Stomach (tissue), 19 donors: ENCODE results near the gene NEURL2. TPM values are rescaled to one million over a fixed set of nuclear protein-coding genes. Genes with fewer than 3 reads are reported as not detected.
A peak's percentile ranks its signal among the peaks of the same experiment; 100 is the strongest.

Experiments
- DNase-seq, 2 donors: peaks; one replicate each; pipeline versions ENCODE4 v3.0.0 to v3.0.0-alpha.2; 2013 to 2019
- H3K27ac ChIP-seq, 5 donors: fragments of 200-600 bp in 4 of 5; sonication (generic) in 4 of 5; one replicate each; pipeline ENCODE4 v1.5.1; 2013 to 2019; ENCODE audit warnings: mild to moderate bottlenecking in 1 of 5, moderate library complexity in 1 of 5
- H3K27me3 ChIP-seq, 3 donors: fragments of 200-600 bp; sonication (generic); one replicate each; pipeline ENCODE4 v1.5.1; 2017 to 2019; ENCODE audit warnings: mixed run types in 1 of 3
- H3K36me3 ChIP-seq, 4 donors: fragments of 200-600 bp; sonication (generic); 1 replicate in 3 of 4; 2 replicates in 1 of 4; pipeline ENCODE4 v1.5.1; 2016 to 2019
- H3K4me1 ChIP-seq, 4 donors: fragments of 200-600 bp; sonication (generic); one replicate each; pipeline ENCODE4 v1.5.1; 2016 to 2019
- H3K4me3 ChIP-seq, 4 donors: fragments of 200-600 bp; sonication (generic) in 3 of 4; one replicate each; pipeline ENCODE4 v1.5.1; 2016 to 2019; ENCODE audit warnings: mild to moderate bottlenecking in 1 of 4
- H3K9me3 ChIP-seq, 4 donors: fragments of 200-600 bp; sonication (generic); one replicate each; pipeline ENCODE4 v1.5.1; 2016 to 2019
- EP300 ChIP-seq: sonication (generic); formaldehyde crosslinking; IDR thresholded peaks from one replicate; pipeline ENCODE4 v1.6.1; 2017; ENCODE audit warnings: antibody characterized with exemption
- POLR2A ChIP-seq, 4 donors: fragments of 450-650 bp; IDR thresholded peaks; one replicate each; pipeline ENCODE4 v1.6.1; 2016; ENCODE audit warnings: antibody characterized with exemption in 4 of 4, control low read depth in 2 of 4, mild to moderate bottlenecking in 1 of 4, moderate library complexity in 1 of 4
- POLR2AphosphoS5 ChIP-seq, 3 donors: sonication (generic); formaldehyde crosslinking; IDR thresholded peaks; one replicate each; pipeline ENCODE4 v1.6.1; 2016; ENCODE audit warnings: antibody characterized with exemption in 3 of 3
- WGBS, 5 donors: extraction: QIAGEN DNeasy Blood & Tissue Kit in 3 of 5; methylation state at CpG; one replicate each; pipeline versions ENCODE4 v1.1.5 to v1.1.7; 2013 to 2018; 5-methylcytosine and 5-hydroxymethylcytosine counted together
- intact Hi-C: fragments of 100-400 bp; cut with DNase I; formaldehyde crosslinking; loops from one replicate; pipeline ENCODE4 v1.15.1; 2023; ENCODE audit warnings: low total_unique reads
- long read RNA-seq, 10 donors: transcript quantifications; one replicate each; lab custom pipeline, GENCODE V29; 2026
- polyA plus RNA-seq, 3 donors: library from polyadenylated mRNA; stranded (reverse); fragments of 200-250 nt; gene quantifications; one replicate each; pipeline ENCODE4 v1.2.3, GENCODE V29; 2013
- total RNA-seq, 5 donors: library from RNA; depleted of rRNA; stranded (reverse); fragments of >200 nt; gene quantifications; one replicate each; pipeline versions ENCODE4 v1.1.0 to v1.2.3, GENCODE V29; 2014 to 2016
- TF ChIP-seq, protein P1 (sequence below), 7 experiments: fragments of 450-650 bp in 4 of 7; fragments of 200-600 bp in 3 of 7; sonication (generic) in 3 of 7; IDR thresholded peaks; one replicate each; pipeline ENCODE4 v1.5.1; 2016 to 2019; ENCODE audit warnings: antibody characterized with exemption in 7 of 7, control low read depth in 2 of 7, mild to moderate bottlenecking in 1 of 7
- donor health status: healthy with polysubstance abuse.
- donor health status: Bipolar disorder and iron deficiency.
- donor health status: healthy.

Gene NEURL2, protein sequence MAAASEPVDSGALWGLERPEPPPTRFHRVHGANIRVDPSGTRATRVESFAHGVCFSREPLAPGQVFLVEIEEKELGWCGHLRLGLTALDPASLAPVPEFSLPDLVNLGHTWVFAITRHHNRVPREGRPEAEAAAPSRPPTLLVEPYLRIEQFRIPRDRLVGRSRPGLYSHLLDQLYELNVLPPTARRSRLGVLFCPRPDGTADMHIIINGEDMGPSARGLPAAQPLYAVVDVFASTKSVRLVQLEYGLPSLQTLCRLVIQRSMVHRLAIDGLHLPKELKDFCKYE
- total RNA-seq, result 10 to 100 TPM in 2 of 5 donors, 1 to 10 TPM in 2, not detected in 1; 3.9 to 29.9 (median 9.6) TPM
- 1 to 10 TPM; 3.3 to 3.8 (median 3.7) TPM for polyA plus RNA-seq
- long read RNA-seq, donor 1, partial matches to known transcripts, result 0 of 1 reads
- long read RNA-seq, donor 1, other reads (novel, unspliced or antisense), result 0 of 1 reads
- long read RNA-seq, donor 2, result 0 reads
- long read RNA-seq, donor 3, partial matches to known transcripts, result 36 of 42 reads
- long read RNA-seq, donor 3, other reads (novel, unspliced or antisense), result 6 of 42 reads
- long read RNA-seq, donor 4, result 0 reads
- long read RNA-seq, donor 5, partial matches to known transcripts, result 70 of 84 reads
- long read RNA-seq, donor 5, other reads (novel, unspliced or antisense), result 11 of 84 reads
- long read RNA-seq, donor 6, partial matches to known transcripts, result 96 of 124 reads
- long read RNA-seq, donor 6, other reads (novel, unspliced or antisense), result 28 of 124 reads
- long read RNA-seq, donor 7, result 0 reads
- long read RNA-seq, donor 8, partial matches to known transcripts, result 30 of 39 reads
- long read RNA-seq, donor 8, other reads (novel, unspliced or antisense), result 8 of 39 reads
- long read RNA-seq, donor 9, result 0 reads
- long read RNA-seq, donor 10, partial matches to known transcripts, result 57 of 57 reads
- long read RNA-seq, donor 10, other reads (novel, unspliced or antisense), result 0 of 57 reads

DNA sequence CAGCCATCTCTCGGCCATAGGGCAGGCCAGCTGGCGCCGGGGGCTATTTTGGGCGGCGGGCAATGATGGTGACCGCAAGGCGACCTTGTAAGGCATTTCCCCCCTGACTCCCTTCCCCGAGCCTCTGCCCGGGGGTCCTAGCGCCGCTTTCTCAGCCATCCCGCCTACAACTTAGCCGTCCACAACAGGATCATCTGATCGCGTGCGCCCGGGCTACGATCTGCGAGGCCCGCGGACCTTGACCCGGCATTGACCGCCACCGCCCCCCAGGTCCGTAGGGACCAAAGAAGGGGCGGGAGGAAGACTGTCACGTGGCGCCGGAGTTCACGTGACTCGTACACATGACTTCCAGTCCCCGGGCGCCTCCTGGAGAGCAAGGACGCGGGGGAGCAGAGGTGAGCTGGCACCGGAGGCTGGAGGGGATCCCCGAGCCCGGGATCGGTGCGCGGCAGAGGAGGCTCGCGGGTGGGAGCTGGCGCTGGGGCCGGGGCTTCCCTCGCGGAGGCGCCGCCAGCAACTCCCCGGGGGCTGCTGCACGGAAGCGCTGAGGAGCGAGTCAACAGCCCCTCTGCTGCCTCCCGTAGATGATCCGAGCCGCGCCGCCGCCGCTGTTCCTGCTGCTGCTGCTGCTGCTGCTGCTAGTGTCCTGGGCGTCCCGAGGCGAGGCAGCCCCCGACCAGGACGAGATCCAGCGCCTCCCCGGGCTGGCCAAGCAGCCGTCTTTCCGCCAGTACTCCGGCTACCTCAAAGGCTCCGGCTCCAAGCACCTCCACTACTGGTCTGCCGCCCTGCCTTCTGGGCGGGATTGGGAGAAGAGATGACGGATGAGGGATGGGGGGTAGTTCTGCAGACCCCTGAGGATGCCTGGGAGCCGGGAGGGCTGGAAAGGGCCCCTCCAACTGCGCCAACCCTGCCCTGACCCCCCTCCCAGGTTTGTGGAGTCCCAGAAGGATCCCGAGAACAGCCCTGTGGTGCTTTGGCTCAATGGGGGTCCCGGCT, at the start of gene NEURL2, which contains the start of gene CTSA:
Gene NEURL2 (minus strand): TSS at position 224 of the 999 bp plus-strand sequence. CDS start 217 bp downstream, at position 7.
Gene CTSA (plus strand): TSS at position 351 of the 999 bp plus-strand sequence. CDS start 234 bp downstream, at position 585.
- intact Hi-C loops, result no loop called here
- Histone ChIP-seq H3K4me1 (peaks cover 15 to 50% (median 42%) of the 10 kb centered on the region in 4 donors), H3K27me3 (no peaks in the 10 kb centered on the region), H3K27ac (peak within 1 kb of the TSS; percentile 83 to 88 (median 87)), H3K4me3 (peak within 1 kb of the TSS; percentile 65 to 92 (median 74)), H3K9me3 (no peaks in the 10 kb centered on the region), H3K36me3 (peaks cover 39 to 66% (median 57%) of the 10 kb centered on the region in 4 donors)
- WGBS, 5 donors, result 0 to 1% (median 1%) methylated on average over 47 to 78 of the region's 78 CpGs
- TF ChIP-seq, protein P1, sequence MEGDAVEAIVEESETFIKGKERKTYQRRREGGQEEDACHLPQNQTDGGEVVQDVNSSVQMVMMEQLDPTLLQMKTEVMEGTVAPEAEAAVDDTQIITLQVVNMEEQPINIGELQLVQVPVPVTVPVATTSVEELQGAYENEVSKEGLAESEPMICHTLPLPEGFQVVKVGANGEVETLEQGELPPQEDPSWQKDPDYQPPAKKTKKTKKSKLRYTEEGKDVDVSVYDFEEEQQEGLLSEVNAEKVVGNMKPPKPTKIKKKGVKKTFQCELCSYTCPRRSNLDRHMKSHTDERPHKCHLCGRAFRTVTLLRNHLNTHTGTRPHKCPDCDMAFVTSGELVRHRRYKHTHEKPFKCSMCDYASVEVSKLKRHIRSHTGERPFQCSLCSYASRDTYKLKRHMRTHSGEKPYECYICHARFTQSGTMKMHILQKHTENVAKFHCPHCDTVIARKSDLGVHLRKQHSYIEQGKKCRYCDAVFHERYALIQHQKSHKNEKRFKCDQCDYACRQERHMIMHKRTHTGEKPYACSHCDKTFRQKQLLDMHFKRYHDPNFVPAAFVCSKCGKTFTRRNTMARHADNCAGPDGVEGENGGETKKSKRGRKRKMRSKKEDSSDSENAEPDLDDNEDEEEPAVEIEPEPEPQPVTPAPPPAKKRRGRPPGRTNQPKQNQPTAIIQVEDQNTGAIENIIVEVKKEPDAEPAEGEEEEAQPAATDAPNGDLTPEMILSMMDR (IDR thresholded peaks at IDR 0.05), result peak in 1 of 7 experiments; percentile 22
- TF ChIP-seq POLR2A (IDR thresholded peaks at IDR 0.05), result no peak
- peak; percentile 78 to 97 (median 84) for TF ChIP-seq POLR2AphosphoS5 (IDR thresholded peaks at IDR 0.05)
- no peak for TF ChIP-seq EP300
- peak; percentile 97 for DNase-seq

DNA sequence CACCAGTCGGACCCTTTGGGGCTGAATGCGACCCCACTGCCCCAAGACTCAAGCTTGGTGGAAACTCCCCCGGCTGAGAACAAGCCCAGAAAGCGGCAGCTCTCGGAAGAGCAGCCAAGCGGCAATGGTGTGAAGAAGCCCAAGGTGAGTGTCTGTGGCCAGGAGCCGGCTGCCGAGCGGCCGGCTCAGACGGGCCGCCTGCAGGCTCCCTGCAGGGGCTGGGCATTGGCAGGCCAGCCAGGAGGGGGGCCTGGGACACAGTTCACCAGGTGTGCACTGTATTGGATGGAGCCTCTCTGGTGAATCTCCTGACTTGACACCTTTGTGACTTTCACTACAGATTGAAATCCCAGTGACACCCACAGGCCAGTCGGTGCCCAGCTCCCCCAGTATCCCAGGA, 49.5 kb upstream of the NEURL2 start:
- H3K4me3 ChIP-seq, result no peak overlapping the region
- TF ChIP-seq EP300 (no peak), POLR2A (IDR thresholded peaks at IDR 0.05) (no peak), POLR2AphosphoS5 (IDR thresholded peaks at IDR 0.05) (no peak)
- TF ChIP-seq, protein P1 (IDR thresholded peaks at IDR 0.05), result no peak
- H3K9me3 ChIP-seq, result no peaks in the 10 kb centered on the region
- no peak for DNase-seq
- H3K36me3 ChIP-seq, result peaks cover 73 to 84% (median 84%) of the 10 kb centered on the region in 4 donors
- intact Hi-C loops, result no loop called here
- H3K27me3 ChIP-seq, result no peaks in the 10 kb centered on the region
- no peak overlapping the region for H3K27ac ChIP-seq
- WGBS, 5 donors, result 93 to 96% (median 94%) methylated on average over 3 to 13 of the region's 13 CpGs
- peaks cover 10 to 39% (median 18%) of the 10 kb centered on the region in 4 donors for H3K4me1 ChIP-seq

DNA sequence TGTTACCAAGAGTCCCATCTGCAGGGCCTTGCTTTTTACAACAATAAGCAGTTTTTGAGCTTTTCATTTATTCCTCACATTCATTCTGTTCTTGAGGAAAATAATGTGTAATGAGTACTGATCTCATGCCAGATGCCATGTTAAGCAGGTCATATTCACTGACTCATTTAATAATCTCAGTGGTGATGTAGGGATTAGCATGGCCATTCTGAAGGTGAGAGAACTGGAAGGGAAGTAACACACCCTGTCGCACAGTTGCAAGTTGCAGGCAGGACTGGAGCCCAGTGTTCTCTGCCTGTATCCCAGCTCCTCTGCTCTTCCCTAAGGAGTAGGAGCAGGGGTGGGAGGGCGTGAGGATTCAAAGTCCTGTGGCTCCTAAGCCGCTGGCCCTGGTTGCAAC, 49.0 kb upstream of the NEURL2 start:
- no peaks in the 10 kb centered on the region for H3K27me3 ChIP-seq
- no peak overlapping the region for H3K4me3 ChIP-seq
- H3K4me1 ChIP-seq, result peaks cover 11 to 34% (median 18%) of the 10 kb centered on the region in 4 donors
- no peaks in the 10 kb centered on the region for H3K9me3 ChIP-seq
- TF ChIP-seq EP300 (no peak), POLR2AphosphoS5 (IDR thresholded peaks at IDR 0.05) (no peak), POLR2A (IDR thresholded peaks at IDR 0.05) (no peak)
- TF ChIP-seq, protein P1 (IDR thresholded peaks at IDR 0.05), result no peak
- H3K27ac ChIP-seq, result no peak overlapping the region
- no peak for DNase-seq
- WGBS, 5 donors, result 88 to 99% (median 93%) methylated on average over 2 to 3 of the region's 3 CpGs
- intact Hi-C loops, result no loop called here
- peaks cover 69 to 80% (median 80%) of the 10 kb centered on the region in 4 donors for H3K36me3 ChIP-seq
